Measurements from ENCODE around the gene LTO1.

Gene LTO1

GRCh38 chr11:69644071-69644961 is 30.8 kb downstream of the LTO1 start:
- no peak for DNase-seq

GRCh38 chr11:69643646-69644045 is 31.5 kb downstream of the LTO1 start:
- DNase-seq = no peak

- DNase-seq = peak; percentile 68 to 74
Observed at GRCh38 chr11:69642913-69643632, 32.1 kb downstream of the LTO1 start.

DNA sequence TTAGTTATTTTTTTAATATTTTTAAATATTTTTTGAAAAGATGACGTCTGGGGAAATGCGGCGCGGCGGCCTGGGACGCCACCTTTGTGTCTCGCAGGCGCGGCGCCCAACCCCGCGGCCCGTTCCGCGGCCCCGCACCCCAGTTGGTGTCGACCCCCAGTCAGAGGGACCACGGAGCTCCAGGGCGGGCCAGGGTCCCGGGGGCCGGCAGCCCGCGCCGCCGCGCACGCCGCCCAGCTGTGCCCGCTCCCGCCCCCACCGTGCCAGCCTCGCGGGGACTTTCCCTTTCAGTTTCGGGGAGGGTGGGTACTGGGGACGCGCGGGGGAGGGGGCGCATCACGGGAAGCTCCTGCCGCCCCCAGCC is 32.6 kb downstream of the LTO1 start:
- no peak for DNase-seq

GRCh38 chr11:69641681-69642548 is 33.2 kb downstream of the LTO1 start:
- DNase-seq = no peak

DNA sequence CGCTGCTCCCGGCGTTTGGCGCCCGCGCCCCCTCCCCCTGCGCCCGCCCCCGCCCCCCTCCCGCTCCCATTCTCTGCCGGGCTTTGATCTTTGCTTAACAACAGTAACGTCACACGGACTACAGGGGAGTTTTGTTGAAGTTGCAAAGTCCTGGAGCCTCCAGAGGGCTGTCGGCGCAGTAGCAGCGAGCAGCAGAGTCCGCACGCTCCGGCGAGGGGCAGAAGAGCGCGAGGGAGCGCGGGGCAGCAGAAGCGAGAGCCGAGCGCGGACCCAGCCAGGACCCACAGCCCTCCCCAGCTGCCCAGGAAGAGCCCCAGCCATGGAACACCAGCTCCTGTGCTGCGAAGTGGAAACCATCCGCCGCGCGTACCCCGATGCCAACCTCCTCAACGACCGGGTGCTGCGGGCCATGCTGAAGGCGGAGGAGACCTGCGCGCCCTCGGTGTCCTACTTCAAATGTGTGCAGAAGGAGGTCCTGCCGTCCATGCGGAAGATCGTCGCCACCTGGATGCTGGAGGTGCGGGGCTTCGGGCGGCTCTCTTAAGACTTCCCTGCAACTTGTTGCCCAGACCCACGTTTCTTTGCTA is 34.1 kb downstream of the LTO1 start, which contains the start of gene CCND1:
CCND1 (plus strand) TSS at position 162 of the 587 bp plus-strand sequence; CDS start at position 320, 158 bp downstream.
- DNase-seq = peak; percentile 87 to 96

DNA sequence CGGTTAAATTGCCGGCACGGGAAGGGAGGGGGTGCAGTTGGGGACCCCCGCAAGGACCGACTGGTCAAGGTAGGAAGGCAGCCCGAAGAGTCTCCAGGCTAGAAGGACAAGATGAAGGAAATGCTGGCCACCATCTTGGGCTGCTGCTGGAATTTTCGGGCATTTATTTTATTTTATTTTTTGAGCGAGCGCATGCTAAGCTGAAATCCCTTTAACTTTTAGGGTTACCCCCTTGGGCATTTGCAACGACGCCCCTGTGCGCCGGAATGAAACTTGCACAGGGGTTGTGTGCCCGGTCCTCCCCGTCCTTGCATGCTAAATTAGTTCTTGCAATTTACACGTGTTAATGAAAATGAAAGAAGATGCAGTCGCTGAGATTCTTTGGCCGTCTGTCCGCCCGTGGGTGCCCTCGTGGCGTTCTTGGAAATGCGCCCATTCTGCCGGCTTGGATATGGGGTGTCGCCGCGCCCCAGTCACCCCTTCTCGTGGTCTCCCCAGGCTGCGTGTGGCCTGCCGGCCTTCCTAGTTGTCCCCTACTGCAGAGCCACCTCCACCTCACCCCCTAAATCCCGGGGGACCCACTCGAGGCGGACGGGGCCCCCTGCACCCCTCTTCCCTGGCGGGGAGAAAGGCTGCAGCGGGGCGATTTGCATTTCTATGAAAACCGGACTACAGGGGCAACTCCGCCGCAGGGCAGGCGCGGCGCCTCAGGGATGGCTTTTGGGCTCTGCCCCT is 34.7 kb downstream of the LTO1 start:
- peak in 1 of 2 experiments; percentile 58 for DNase-seq

- no peak for DNase-seq
Observed at GRCh38 chr11:69639831-69640230, 35.3 kb downstream of the LTO1 start.

- peak; percentile 94 to 96 for DNase-seq
Observed at GRCh38 chr11:69638941-69639681, 36.0 kb downstream of the LTO1 start.

GRCh38 chr11:69637941-69638871 is 36.9 kb downstream of the LTO1 start:
- peak in 1 of 2 experiments; percentile 57 for DNase-seq

DNA sequence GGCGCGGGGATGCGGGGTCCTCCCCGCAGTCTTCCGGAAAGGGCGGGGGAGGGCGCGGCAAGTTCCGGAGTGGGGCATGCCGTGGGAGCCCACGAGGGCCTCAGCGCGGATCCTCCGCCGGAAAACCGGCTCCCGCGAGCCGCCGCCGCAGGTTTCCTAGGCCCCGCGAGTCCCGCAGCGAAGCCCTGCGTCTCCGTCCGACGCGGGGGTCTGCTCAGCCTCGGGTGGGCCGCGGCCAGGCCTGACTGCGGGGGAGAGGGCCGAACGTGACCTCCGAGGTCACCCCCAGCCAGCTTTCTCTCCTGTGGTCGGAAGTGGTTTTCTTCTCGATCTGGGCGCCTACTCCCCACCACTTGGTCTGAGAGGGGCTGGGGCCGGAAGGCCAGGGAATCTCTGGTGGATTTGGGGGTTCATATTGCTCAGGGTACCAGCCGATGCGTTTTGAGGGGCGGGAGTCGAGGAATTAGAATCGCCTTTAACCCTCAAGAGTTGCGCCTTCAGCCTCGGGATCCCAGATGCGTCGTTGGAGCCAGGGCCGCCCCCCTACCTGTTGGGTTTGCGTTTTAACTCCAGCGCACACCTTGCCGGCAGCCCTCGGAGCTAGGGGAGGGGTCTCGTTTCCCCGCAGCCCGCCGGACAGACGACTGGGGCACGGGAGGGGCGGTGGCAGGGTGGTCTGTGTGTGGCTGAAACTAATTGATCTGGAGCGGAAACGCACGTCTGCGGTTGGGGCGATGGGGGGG is 37.8 kb downstream of the LTO1 start:
- DNase-seq = no peak

GRCh38 chr11:69636512-69637197 is 38.5 kb downstream of the LTO1 start:
- DNase-seq = peak; percentile 38

DNA sequence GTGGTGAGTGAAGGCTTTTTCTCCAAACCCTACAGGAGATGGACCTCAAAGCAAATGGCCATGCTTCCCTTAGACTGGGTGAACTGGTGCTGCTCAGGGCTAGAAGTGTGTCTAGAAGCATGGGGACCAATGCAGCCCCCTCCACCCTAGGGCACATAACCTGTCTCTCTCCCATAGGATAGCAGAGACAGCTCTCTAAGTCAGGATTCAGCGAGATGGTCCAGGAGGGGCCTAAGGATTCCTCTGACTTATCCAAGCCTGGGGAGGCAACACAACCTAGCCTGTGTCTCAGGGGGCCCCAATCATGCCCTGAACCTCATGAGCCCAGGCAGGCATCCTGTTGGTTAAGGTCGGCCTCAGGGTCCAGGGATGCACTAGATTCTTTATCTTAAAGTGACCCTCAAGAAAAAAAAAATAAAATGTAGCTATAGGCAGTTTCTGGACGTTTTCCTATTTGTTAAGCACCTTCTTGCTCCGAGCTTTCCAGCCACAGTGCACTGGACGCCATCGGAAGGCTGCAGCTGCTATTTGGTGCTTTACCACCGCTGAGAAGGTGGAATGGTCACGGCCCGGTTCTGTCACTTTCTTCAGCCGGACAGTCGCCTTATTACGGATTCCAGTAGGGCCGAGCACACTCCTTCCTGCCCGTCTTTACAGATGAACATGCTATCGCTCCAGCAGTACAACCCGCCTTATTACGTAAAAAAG is 39.2 kb downstream of the LTO1 start:
- DNase-seq = no peak

DNA sequence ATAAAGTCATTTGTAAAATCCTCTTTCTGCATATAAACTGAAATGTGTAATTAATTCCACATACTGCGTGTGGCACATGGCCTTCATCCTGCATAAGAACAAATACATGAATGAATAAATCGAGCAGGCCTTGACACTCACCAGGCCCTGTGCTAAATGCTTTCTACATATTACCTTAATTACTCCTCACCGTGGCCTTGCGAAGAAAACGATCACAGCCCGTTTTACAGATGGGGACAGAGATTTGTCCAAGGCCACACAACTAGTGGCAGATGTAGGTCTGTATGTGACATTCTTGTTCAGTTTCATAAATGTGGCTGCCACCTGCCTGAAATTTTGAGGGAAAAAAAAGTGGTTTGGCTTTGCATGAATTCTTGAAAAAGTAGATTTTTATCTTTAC is 40.0 kb downstream of the LTO1 start:
- DNase-seq = no peak

DNA sequence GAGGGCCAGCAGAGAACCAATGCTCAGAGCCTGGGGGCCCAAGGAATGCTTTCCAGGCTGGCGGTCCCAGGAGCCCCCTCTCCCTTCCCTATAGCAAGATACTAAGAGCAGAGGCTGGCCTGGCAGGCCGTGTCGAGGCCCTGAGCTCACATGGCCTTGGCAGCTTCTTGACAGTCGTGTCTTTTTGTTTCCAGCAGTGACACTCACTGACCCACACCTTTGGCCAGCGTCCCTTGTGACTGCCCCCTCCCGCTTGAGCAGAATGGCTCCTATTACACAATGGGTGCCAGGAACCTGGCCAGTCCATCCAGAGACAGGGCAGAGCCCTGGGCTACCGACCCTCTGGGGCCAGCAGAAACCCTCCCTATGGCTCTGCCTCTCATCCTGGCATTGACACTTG is 40.6 kb downstream of the LTO1 start:
- DNase-seq = no peak

- no peak for DNase-seq
Observed at GRCh38 chr11:69634069-69634468, 41.1 kb downstream of the LTO1 start.

DNA sequence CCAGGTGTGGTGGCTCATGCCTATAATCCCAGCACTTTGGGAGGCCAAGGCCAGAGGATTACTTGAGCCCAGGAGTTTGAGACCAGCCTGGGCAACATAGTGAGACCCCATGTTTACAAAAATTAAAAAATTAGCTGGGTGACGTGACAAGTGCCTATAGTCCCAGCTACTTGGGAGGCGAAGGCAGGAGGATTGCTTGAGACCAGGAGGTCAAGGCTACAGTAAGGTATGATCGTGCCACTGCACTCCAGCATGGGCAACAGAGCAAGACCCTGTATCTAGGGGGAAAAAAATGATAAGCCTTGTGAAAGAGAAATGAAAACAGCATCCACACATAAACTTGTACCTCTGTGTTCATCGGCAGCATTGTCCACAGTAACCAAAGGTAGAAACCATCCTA is 42.3 kb downstream of the LTO1 start:
- no peak for DNase-seq

DNA sequence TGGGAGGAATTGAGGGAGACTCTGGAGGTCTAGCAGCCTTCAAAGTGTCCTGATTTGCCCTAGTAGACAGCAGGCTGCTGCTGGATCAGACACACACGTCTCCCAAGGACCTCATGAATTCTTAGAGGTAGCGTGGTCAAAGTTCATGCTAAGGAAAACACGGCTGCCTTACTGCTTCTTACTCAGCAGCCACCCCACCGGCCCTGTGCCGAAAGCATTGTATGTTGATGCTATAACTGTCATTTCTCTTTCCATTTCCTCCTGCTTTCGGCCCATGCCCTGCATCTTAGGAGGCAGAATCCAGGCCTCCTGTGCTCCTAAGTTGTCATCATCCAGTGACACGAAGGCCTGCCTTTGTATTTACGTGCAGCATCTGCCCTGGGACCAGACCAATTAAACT is 44.7 kb downstream of the LTO1 start:
- no peak for DNase-seq

Measured in SW 1271 (cell line).